GM18517 (cell line): Measurements from ENCODE around the gene CIITA.

Experiments
- ATAC-seq: cut with Tn5 transposase; IDR thresholded peaks from one replicate; pipeline ENCODE4 v1.9.1; 2021; ENCODE audit warnings: mild to moderate bottlenecking, moderate library complexity; ENCODE audit not compliant: unreplicated experiment

CIITA gene

DNA sequence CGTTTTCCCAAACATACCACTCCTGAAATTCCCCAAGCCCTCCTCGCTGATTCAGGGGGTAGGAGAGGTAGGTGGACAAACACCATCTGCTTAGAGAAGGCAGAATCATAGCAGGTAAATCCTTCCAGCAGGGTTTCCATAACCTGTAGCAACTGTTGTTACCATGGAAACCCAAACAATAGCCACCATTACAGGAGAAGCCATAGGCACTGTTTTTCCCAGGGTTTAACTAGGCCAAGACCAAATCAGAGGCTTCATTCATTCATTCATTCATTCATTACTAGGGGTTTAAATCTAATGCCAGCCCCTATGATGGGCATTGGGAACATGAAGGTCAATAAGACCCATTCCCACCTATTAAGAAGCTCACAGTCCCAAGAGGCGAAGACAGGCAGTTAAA lies 25.5 kb upstream of the CIITA start:
- no peak for ATAC-seq

DNA sequence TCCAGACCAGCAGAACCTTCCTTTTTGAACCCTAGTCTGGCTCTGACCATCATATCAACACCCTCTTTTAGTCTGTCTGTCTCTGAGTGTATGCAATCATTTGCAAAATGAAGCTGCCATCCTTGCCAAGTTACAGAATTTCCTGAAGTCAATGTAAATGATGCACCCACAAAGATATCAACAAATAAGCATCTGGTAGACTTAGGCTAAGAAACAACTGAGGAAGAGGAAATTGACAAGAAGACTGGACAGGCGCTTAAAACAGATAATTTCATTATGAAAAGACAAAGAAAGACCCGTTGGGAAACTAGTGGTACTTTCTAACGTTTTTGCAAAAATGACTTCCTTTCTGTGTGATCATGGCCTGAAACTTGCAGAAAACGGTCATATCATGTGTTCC lies 24.7 kb upstream of the CIITA start:
- ATAC-seq = no peak

GRCh38 chr16:10852948-10853347 lies 24.1 kb upstream of the CIITA start:
- ATAC-seq = no peak

DNA sequence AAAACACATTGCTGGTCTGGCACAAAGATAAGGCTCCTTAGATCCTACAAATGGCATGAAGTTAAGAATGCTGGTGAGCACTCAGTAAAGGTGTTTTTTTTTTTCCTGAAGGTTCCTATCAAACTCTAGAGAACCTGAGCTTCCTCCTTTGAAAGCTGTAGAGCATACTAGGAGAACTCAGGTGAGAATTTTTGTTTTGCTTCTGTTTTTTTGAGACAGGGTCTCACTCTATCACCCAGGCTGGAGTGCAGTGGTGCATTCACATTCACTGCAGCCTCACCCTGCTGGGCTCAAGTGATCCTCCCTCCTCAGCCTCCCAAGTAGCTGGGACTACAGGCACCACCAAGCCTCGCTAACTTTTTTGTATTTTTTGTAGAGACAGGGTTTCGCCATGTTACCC lies 21.0 kb upstream of the CIITA start:
- ATAC-seq = no peak

GRCh38 chr16:10858203-10858602 lies 18.8 kb upstream of the CIITA start:
- no peak for ATAC-seq

DNA sequence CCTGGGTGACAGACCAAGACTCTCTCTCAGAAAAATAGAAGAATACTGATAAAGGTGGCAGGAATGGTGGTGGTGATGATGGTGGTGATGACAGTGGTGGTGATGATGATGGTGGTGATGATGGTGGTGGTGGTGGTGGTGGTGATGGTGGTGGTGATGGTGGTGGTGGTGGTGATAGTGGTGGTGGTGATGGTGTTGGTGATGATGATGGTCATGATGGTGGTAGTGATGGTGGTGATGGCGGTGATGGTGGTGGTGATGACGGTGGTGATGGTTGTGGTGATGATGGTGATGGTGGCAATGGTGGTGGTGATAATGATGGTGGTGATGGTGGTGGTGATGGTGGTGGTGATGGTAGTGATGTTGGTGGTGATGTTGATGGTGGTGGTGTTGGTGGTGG lies 18.0 kb upstream of the CIITA start:
- no peak for ATAC-seq

DNA sequence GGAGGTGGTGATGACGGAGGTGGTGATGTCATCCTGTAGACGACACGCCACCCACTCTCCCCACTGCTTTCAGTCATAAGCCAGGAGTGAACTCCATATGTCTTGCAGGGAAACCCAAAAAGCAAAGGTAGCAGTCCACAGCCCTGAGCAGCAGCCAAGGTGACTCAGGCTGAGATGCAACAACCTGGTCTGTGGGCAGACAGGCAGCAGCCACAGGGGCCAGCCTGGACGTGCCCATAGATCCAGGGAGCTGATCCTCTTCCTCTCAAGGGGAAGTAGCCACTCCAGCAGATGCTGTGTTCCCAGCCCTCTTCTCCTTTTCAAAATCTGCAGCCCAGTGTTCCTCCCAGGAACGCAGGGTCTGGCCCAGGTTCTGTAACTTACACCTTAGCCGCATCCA lies 17.3 kb upstream of the CIITA start:
- ATAC-seq = no peak

- ATAC-seq = no peak
Observed at GRCh38 chr16:10862438-10862837, 14.6 kb upstream of the CIITA start.

- ATAC-seq = no peak
Observed at GRCh38 chr16:10865991-10866966, 10.7 kb upstream of the CIITA start.

DNA sequence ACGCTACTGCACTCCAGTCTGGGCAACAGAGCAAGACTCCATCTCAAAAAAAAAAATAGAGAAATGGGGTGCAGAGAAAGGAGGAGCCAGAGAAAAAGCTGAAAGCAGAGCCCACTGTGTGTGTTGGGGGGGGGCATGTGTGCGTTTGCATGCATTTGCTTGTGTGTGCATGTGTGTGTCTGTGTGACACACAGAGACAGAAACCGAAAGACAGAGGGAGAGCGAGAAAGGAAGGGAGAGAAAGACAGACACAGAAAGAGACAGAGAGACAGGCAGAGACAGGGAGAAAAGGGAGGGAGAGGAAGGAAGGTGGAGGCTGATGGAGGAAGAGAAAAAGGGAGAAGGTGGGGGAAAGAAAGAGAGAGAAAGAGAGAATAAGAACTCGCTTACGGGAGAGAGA lies 9.8 kb upstream of the CIITA start:
- no peak for ATAC-seq

- no peak for ATAC-seq
Observed at GRCh38 chr16:10868104-10868595, 8.9 kb upstream of the CIITA start.

- ATAC-seq = peak; percentile 42
Observed at GRCh38 chr16:10868596-10869469, 8.2 kb upstream of the CIITA start.

DNA sequence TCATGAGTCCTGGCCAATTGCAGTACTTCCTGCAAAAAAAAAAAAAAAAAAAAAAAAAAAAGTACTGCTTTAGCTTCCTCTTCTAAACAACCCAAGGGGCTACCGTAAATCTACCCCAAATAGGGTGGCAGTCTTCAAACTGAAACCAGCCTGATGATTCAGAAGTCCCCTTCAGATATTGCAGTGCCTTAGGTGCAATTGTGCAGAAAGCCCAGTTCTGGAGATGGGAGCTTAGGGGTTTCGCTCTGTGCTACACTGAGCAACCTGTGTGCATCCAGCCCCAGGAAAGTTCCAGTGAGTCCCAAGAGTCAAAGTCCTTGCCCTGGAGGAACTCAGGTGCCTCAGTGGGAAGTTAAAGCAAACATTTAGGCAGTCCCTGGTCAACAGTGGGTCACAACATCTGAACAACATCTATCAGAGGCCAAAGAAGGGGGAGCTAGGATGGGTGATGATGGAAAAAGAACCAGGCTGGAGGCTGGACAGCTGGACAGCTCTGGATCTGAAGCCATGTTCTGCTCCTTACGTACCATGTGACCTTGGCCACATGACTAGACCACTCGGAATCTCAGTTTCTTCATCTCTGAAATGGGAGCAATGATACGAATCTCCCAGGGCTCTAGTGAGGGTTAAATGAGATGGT lies 6.7 kb upstream of the CIITA start:
- peak; percentile 34 for ATAC-seq

DNA sequence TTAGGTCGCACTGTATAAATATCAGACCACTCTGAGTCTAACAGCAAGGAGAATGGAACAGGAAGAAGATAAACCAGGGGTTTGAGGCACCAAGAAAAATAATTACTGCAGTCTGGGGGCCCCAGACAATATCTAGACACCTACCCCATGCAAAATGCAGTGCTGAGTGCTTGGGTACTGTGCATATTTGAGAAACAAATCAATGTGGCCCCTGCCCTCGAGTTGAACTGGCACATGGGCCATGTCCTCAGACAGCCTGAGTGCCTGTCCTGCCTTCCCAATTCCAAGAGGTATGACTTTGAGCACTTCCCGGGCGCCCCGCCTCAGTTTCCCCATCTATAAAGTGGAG lies 6.2 kb upstream of the CIITA start:
- ATAC-seq = no peak

DNA sequence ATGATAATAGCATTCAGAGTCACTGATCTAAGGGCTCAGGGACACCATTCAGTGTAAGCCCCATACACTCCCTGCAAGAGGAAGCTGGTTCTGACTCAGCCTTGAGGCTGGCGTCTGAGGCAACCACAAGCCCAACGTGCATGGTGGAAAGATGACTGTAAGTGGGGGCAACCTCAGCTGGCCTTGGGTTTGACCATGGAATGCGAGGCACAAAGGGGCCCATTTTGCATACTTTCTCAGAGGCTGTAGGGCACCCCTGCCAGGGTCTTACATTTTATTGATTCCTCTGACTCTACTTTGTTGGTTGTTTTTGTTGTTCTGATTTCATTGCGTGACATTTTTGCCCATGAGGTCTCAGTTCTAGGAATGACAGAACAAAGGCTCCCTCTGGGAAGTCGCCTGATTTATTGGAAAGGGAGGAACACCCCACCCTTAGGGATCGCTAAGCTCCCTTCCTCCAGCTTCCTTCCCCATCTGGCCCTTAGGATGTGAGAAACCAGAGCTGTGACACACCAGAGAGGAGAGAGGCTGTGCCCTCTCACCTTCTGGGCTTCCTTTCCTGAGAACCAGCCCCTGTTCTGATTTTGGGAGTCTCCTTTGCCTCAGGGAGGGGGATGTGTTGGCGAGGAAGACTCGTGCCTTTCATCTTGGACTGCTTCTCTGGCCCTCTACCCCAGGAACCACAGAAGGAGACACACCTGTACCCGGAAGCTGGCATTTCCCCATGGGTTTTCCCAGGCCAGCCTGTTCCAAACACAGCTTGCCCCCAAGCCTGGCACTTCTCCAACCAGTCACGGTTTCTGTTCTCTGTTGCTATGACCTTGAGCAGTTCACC lies 5.6 kb upstream of the CIITA start:
- ATAC-seq = peak; percentile 44

DNA sequence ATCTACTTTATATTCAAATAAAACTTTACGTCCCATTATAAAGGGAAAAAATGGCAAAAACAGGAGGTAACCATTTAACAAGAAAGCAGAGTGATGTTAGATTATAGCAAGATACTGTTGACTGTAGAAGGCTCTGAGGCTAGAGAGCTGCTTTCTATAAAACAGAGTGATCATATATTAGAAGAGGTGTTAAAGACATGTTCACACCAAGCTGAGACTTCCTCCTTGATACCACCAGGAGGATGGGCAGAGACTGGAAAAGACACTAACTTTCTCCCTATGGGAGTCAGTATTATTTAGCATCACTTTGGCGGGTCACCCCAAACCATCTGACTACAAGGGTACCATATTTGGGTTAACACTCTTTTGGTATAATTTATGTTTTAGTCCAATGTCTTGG lies 687 bp upstream of the CIITA start:
- ATAC-seq = no peak

DNA sequence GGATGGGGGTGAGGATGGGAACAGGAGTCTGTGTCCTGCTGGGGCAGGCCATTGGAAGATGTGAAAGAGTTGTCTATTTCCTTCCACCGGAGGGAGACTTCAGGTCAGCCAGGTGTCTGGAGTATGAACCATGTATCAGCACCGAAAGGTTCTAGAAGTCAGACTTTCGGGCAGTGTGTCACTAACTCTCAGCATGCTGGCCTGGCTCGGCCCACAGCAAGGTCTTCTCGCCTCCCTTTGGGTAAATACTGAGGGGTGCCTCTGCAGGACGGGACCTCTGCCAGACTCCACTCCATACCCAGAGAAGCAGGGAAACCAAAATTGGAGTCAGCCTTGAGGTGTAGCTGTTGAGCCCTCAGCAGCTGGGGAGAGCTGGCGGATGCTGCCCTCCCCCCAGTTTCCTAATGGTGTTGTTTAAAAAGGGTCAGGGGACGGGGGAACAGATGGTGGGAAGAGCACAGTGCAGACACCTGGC lies 507 bp downstream of the CIITA start:
- ATAC-seq = peak; percentile 9

DNA sequence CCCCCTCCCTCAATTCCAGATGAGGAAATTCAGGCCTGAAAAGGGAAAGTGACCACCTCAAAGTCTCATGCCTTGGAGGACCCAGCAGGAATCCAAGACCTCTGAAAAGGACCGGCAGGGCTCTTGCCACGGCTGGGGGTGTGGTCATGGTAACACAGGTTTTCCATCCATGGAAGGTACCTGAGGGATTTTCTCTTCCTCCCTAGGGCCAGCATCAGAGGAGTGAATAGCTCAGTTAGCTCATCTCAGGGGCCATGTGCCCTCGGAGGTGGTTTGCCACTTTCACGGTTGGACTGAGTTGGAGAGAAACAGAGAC lies 1.3 kb downstream of the CIITA start:
- no peak for ATAC-seq

DNA sequence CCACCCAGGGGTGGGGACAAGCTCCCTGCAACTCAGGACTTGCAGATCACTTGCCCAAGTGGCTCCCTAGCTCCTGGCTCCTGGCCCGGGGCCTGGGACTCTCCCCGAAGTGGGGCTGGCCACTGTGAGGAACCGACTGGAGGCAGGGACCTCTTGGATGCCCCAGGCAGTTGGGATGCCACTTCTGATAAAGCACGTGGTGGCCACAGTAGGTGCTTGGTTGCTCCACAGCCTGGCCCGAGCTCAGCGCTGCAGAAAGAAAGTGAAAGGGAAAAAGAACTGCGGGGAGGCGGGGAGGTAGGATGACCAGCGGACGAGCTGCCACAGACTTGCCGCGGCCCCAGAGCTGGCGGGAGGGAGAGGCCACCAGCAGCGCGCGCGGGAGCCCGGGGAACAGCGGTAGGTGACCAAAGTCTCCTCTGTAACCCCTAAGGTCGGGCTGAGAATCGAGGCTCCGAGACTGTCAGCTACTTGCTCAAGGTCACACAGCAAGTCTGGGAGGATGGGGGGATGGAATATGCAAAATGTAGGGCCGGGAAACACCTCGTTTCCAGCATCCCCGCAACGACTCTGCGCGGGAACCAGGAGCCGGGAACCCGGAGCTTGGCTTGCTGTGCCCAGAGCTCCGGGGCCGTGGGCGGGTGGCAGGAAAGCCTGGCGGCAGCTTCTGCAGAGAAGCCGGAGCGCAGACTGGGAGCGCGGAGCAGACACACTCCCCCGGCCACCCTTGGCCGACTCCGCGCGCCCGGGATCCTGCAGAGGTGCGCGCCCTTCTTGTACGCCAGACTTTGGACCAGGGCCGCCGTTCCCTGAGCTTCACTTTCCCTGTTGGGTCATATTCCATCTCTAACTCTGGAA lies 1.9 kb downstream of the CIITA start:
- no peak for ATAC-seq
